ENCODE data around the gene B4GALNT3.

B4GALNT3 gene

DNA sequence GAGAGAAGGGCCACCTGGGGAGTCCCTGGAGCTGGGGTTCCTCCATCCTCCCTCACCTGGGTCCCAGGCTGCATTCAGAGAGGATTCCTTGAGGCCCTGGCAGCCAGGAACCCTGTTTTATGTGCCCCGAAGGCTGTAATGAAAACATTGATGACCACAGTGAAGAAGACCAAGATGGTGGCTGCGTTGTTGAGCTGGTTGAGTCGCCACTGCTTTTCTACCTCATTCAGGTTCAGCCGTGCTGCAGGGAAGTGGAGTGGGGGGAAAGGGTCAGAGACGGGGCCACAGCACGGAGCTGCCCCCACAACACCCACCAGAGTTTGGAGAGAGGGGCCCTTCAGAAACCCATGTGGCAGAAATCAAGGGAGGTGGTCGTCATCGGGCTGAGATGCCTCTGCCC is 105.4 kb downstream of the B4GALNT3 start:
- TF ChIP-seq POLR2AphosphoS5 (IDR thresholded peaks at IDR 0.05; ENCODE audit: low read depth, low read length) (no peak), FOXP2 (optimal IDR thresholded peaks at IDR 0.05; ENCODE audit: borderline replicate concordance, extremely low read depth, extremely low read length, insufficient read depth) (no peak), SIN3A (IDR thresholded peaks at IDR 0.05; ENCODE audit: borderline replicate concordance, insufficient read depth, low read length) (no peak), REST (IDR thresholded peaks at IDR 0.05; ENCODE audit: insufficient read depth in 1 of 2, low read depth in 2 of 2, low read length in 2 of 2) (no peak), TAF1 (IDR thresholded peaks at IDR 0.05; ENCODE audit: borderline replicate concordance, insufficient read depth, low read length) (no peak)

GRCh38 chr12:565589-566105 is 105.9 kb downstream of the B4GALNT3 start:
- TF ChIP-seq POLR2AphosphoS5 (IDR thresholded peaks at IDR 0.05; ENCODE audit: low read depth, low read length) (no peak), FOXP2 (optimal IDR thresholded peaks at IDR 0.05; ENCODE audit: borderline replicate concordance, extremely low read depth, extremely low read length, insufficient read depth) (no peak), REST (IDR thresholded peaks at IDR 0.05; ENCODE audit: insufficient read depth in 1 of 2, low read depth in 2 of 2, low read length in 2 of 2) (no peak), SIN3A (IDR thresholded peaks at IDR 0.05; ENCODE audit: borderline replicate concordance, insufficient read depth, low read length) (no peak), TAF1 (IDR thresholded peaks at IDR 0.05; ENCODE audit: borderline replicate concordance, insufficient read depth, low read length) (no peak)

DNA sequence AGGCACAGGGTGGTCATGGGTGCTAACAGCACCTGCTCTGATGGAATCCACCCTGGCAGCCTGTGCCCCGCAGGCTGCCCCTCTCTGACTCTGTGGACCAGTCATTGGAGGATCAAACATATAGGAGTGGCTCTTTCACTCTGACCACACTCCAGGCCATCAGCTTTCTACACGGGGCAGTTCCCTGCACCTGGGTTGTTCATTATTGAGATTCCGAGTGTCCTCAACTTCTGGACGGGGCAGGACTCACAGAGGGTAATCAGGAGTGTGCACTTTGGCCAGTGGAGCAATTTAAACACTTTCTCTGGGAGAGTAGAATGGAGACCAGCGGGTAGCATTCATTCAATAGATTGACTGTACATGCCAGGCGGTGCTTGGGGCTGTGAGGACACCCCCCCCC is 108.7 kb downstream of the B4GALNT3 start:
- no peak for TF ChIP-seq TAF1 (IDR thresholded peaks at IDR 0.05; ENCODE audit: borderline replicate concordance, insufficient read depth, low read length)
- no peak for TF ChIP-seq REST (IDR thresholded peaks at IDR 0.05; ENCODE audit: insufficient read depth in 1 of 2, low read depth in 2 of 2, low read length in 2 of 2)
- TF ChIP-seq FOXP2 (optimal IDR thresholded peaks at IDR 0.05; ENCODE audit: borderline replicate concordance, extremely low read depth, extremely low read length, insufficient read depth) = no peak
- no peak for TF ChIP-seq POLR2AphosphoS5 (IDR thresholded peaks at IDR 0.05; ENCODE audit: low read depth, low read length)
- TF ChIP-seq SIN3A (IDR thresholded peaks at IDR 0.05; ENCODE audit: borderline replicate concordance, insufficient read depth, low read length) = no peak

GRCh38 chr12:569091-569676 is 109.4 kb downstream of the B4GALNT3 start:
- TF ChIP-seq REST (IDR thresholded peaks at IDR 0.05; ENCODE audit: insufficient read depth in 1 of 2, low read depth in 2 of 2, low read length in 2 of 2) = no peak

Data from PFSK-1 (cell line).